GM23338 (cell line): ENCODE results near the gene MAPK14. TPM values are rescaled to one million over a fixed set of nuclear protein-coding genes. Genes with fewer than 3 reads are reported as not detected.

Experiments
- ATAC-seq: fragments of 200-7000 bp; cut with Tn5 transposase; 3 replicates; pipeline ENCODE4 v1.9.1; 2020
- DNase-seq: peaks from one replicate; pipeline ENCODE4 v3.0.0-alpha.2; 2015; ENCODE audit warnings: low spot score
- H2AFZ ChIP-seq: fragments of 200-600 bp; sonication (generic); 2 replicates; pipeline ENCODE4 v1.8.0; 2016; ENCODE audit warnings: antibody characterized with exemption, mild to moderate bottlenecking, moderate library complexity
- H3F3A ChIP-seq: fragments of 200-600 bp; sonication (generic); replicated peaks from 2 replicates; pipeline ENCODE4 v1.8.0; 2017; ENCODE audit warnings: antibody characterized with exemption, mixed run types, low read depth
- H3K27ac ChIP-seq: fragments of 200-600 bp; sonication (generic); 2 replicates; pipeline ENCODE4 v1.6.1; 2016; ENCODE audit warnings: low read depth
- H3K27me3 ChIP-seq: fragments of 200-600 bp; sonication (generic); 2 replicates; pipeline ENCODE4 v1.8.0; 2016; ENCODE audit warnings: mild to moderate bottlenecking, mixed run types, moderate library complexity; ENCODE audit not compliant: insufficient read depth
- H3K36me3 ChIP-seq: fragments of 200-600 bp; sonication (generic); 2 replicates; pipeline ENCODE4 v1.8.0; 2016; ENCODE audit warnings: mild to moderate bottlenecking; ENCODE audit not compliant: insufficient read depth
- H3K4me1 ChIP-seq: fragments of 200-600 bp; sonication (generic); 2 replicates; pipeline ENCODE4 v1.8.0; 2016; ENCODE audit warnings: mild to moderate bottlenecking, moderate library complexity; ENCODE audit not compliant: insufficient read depth
- H3K4me2 ChIP-seq: fragments of 200-600 bp; sonication (generic); 2 replicates; pipeline ENCODE4 v1.7.1; 2017; ENCODE audit warnings: mixed run types
- H3K4me3 ChIP-seq: fragments of 200-600 bp; sonication (generic); 2 replicates; pipeline ENCODE4 v1.6.1; 2016; ENCODE audit warnings: mixed run types
- H3K79me2 ChIP-seq: fragments of 200-600 bp; sonication (generic); replicated peaks from 2 replicates; pipeline ENCODE4 v1.8.0; 2017; ENCODE audit warnings: mild to moderate bottlenecking; ENCODE audit not compliant: insufficient read depth
- H3K9me2 ChIP-seq: fragments of 200-600 bp; sonication (generic); 2 replicates; pipeline ENCODE4 v1.8.0; 2017; ENCODE audit not compliant: insufficient read depth
- H4K20me1 ChIP-seq: fragments of 200-600 bp; sonication (generic); replicated peaks from 2 replicates; pipeline ENCODE4 v1.8.0; 2017; ENCODE audit warnings: mild to moderate bottlenecking; ENCODE audit not compliant: insufficient read depth
- H3K27ac Mint-ChIP-seq: 2 replicates; pipeline ENCODE4 v1.8.0; 2020; ENCODE audit warnings: inconsistent platforms, mild to moderate bottlenecking, moderate library complexity, mixed read lengths
- H3K27me3 Mint-ChIP-seq: 3 replicates; pipeline ENCODE4 v1.8.0; 2022; ENCODE audit warnings: low read depth, mild to moderate bottlenecking, moderate library complexity, mixed read lengths, inconsistent platforms; ENCODE audit not compliant: insufficient read depth, poor library complexity
- H3K36me3 Mint-ChIP-seq: 3 replicates; pipeline ENCODE4 v1.8.0; 2021; ENCODE audit warnings: low read depth, mild to moderate bottlenecking, inconsistent platforms, moderate library complexity, mixed read lengths
- H3K4me1 Mint-ChIP-seq: 3 replicates; pipeline ENCODE4 v1.8.0; 2020; ENCODE audit warnings: mild to moderate bottlenecking, inconsistent platforms, mixed read lengths
- H3K4me3 Mint-ChIP-seq: 3 replicates; pipeline ENCODE4 v1.8.0; 2021; ENCODE audit warnings: moderate library complexity, mild to moderate bottlenecking, inconsistent platforms, mixed read lengths
- H3K9me3 Mint-ChIP-seq: 3 replicates; pipeline ENCODE4 v1.8.0; 2020; ENCODE audit warnings: moderate library complexity, mild to moderate bottlenecking, inconsistent platforms, mixed read lengths
- CREB1 ChIP-seq: fragments of 250-450 bp; sonication (Bioruptor Pico); IDR thresholded peaks from 2 replicates; pipeline ENCODE4 v1.5.0; 2020; ENCODE audit warnings: low read depth, mild to moderate bottlenecking, moderate library complexity
- CTCF ChIP-seq, 2 experiments: fragments of 200-600 bp in 1 of 2; sonication (generic) in 1 of 2; conservative IDR thresholded peaks; 2 replicates each; pipeline versions ENCODE4 v1.5.1 to v1.6.1; 2016 to 2017; ENCODE audit warnings: antibody characterized with exemption in 2 of 2, low read depth in 2 of 2, mild to moderate bottlenecking in 2 of 2, moderate library complexity in 1 of 2
- EZH2phosphoT487 ChIP-seq: fragments of 200-600 bp; sonication (generic); IDR thresholded peaks from one replicate; pipeline ENCODE4 v1.8.1; 2018; ENCODE audit warnings: antibody characterized with exemption; ENCODE audit not compliant: unreplicated experiment
- JUNB ChIP-seq: IDR thresholded peaks from one replicate; pipeline ENCODE4 v1.6.1; 2016; ENCODE audit warnings: antibody characterized with exemption; ENCODE audit not compliant: unreplicated experiment
- NANOG ChIP-seq: IDR thresholded peaks from 2 replicates; pipeline ENCODE4 v1.6.1; 2016; ENCODE audit warnings: antibody characterized with exemption, borderline replicate concordance
- STAT1 ChIP-seq: IDR thresholded peaks from one replicate; pipeline ENCODE4 v1.6.1; 2016; ENCODE audit warnings: antibody characterized with exemption; ENCODE audit not compliant: unreplicated experiment
- ZNF114 ChIP-seq: fragments of 250-450 bp; sonication (Bioruptor Pico); IDR thresholded peaks from 2 replicates; pipeline ENCODE4 v1.5.0; 2020; ENCODE audit warnings: mild to moderate bottlenecking, moderate library complexity
- ZNF331 ChIP-seq: fragments of 250-450 bp; sonication (Bioruptor Pico); IDR thresholded peaks from 2 replicates; pipeline ENCODE4 v1.5.0; 2020; ENCODE audit warnings: low read depth, mild to moderate bottlenecking, moderate library complexity
- ZNF462 ChIP-seq: fragments of 250-450 bp; sonication (Bioruptor Pico); IDR thresholded peaks from 2 replicates; pipeline ENCODE4 v1.5.0; 2020; ENCODE audit warnings: mild to moderate bottlenecking, moderate library complexity
- polyA plus RNA-seq: library from polyadenylated mRNA; unstranded; fragments of >200 nt; fragmentation: Nextera tagmentation; extraction: Ambion mirVana; gene quantifications from 2 replicates; pipeline ENCODE4 v1.2.1, GENCODE V29; 2016
- total RNA-seq: library from RNA; depleted of rRNA; stranded (reverse); fragments of >200 nt; shearing (Covaris generic); gene quantifications from 2 replicates; pipeline ENCODE4 v1.2.3, GENCODE V29; 2014
- TF ChIP-seq, protein P1 (sequence below): IDR thresholded peaks from 2 replicates; pipeline ENCODE4 v1.6.1; 2016; ENCODE audit warnings: antibody characterized with exemption

The MAPK14 gene
- total and polyA plus RNA-seq, 2 experiments from 2014 or later, result 8.8 to 44.5 TPM

DNA sequence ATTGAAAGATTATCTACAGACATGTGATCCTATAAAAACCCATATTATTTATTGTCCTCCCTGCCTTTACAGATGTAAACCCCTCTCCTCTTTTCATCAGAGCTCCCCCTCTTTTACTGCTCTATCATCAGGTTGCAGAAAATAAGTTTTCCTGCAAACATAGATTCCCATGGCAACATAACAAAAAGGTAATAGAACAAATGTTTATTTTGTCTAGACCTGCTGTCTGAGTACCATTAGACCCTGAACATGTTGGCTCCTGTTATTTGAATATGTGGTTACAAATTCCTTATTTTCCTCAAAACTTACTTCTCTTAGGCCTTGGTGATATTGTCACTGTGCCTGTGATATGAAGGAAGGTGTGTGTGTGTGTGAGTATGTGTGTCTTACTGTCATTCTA lies 11.5 kb downstream of the MAPK14 start (continued):
- TF ChIP-seq ZNF462 (CRISPR knock-in tag), result no peak
- TF ChIP-seq ZNF331 (CRISPR knock-in tag), result no peak
- no peak for TF ChIP-seq NANOG
- TF ChIP-seq, protein P1, sequence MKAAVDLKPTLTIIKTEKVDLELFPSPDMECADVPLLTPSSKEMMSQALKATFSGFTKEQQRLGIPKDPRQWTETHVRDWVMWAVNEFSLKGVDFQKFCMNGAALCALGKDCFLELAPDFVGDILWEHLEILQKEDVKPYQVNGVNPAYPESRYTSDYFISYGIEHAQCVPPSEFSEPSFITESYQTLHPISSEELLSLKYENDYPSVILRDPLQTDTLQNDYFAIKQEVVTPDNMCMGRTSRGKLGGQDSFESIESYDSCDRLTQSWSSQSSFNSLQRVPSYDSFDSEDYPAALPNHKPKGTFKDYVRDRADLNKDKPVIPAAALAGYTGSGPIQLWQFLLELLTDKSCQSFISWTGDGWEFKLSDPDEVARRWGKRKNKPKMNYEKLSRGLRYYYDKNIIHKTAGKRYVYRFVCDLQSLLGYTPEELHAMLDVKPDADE, result no peak
- no peak for TF ChIP-seq JUNB
- no peak for TF ChIP-seq CTCF (conservative IDR thresholded peaks at IDR 0.05; ENCODE audit: low read depth in 2 of 2)

DNA sequence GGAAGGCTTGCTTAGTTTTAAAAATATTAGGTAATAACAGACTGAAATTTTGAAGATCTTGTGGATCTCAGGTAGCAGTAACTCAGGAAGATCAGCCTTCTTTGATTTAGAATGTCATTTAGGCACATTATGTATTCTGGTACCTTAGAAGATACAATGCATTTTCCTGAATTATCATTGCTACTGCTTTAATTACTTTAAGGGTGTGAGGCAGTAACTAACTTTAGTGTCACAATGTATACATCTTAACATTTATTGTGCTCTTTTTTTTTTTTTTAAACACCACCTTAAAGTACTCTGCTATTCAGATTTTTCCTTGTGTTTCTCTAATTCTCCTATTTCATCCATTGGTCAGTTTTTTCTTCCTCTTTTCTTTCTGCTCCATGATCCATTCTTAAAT lies 13.3 kb downstream of the MAPK14 start:
- ATAC-seq, result no peak
- H3K4me2 ChIP-seq, result no peak overlapping the region
- no peaks in the 10 kb centered on the region for H3K27me3 ChIP-seq
- no peak for DNase-seq
- H3K9me2 ChIP-seq, result no peaks in the 10 kb centered on the region
- H3K79me2 ChIP-seq, result peaks cover 100% of the 10 kb centered on the region
- H3K4me1 ChIP-seq, result 0 out of 2 replicates have a peak, but pooled peaks cover 6% of the 10 kb centered on the region
- no peaks in the 10 kb centered on the region for H3K27me3 Mint-ChIP-seq
- H3F3A ChIP-seq, result no peaks in the 10 kb centered on the region
- peaks cover 26% of the 10 kb centered on the region for H4K20me1 ChIP-seq
- H3K9me3 Mint-ChIP-seq, result no peaks in the 10 kb centered on the region
- peaks cover 5% of the 10 kb centered on the region; the same call in 1 of the 3 replicates for H3K4me1 Mint-ChIP-seq
- no peaks in the 10 kb centered on the region for H3K36me3 ChIP-seq
- no peak overlapping the region for H3K27ac Mint-ChIP-seq
- H3K27ac ChIP-seq, result no peak overlapping the region
- H3K36me3 Mint-ChIP-seq, result peaks cover 4% of the 10 kb centered on the region; the same call in 1 of the 3 replicates
- no peak overlapping the region for H3K4me3 Mint-ChIP-seq
- H3K4me3 ChIP-seq, result no peak overlapping the region
- no peak overlapping the region for H2AFZ ChIP-seq
- TF ChIP-seq CREB1 (no peak), STAT1 (no peak), JUNB (no peak), ZNF114 (CRISPR knock-in tag) (no peak), CTCF (conservative IDR thresholded peaks at IDR 0.05; ENCODE audit: low read depth in 2 of 2) (no peak), EZH2phosphoT487 (no peak)
- TF ChIP-seq, protein P1, result no peak
